OCI-LY7 (cell line): ENCODE measurements around the gene MRPL20.
A peak's percentile ranks its signal among the peaks of the same experiment; 100 is the strongest.

Source experiments
- CTCF ChIP-seq: fragments of 200-600 bp; sonication (generic); conservative IDR thresholded peaks from 2 replicates; pipeline ENCODE4 v1.5.1; 2014; ENCODE audit warnings: mild to moderate bottlenecking, antibody characterized with exemption, low read length, moderate library complexity, mixed read lengths
- EZH2phosphoT487 ChIP-seq: fragments of 200-600 bp; sonication (generic); IDR thresholded peaks from 2 replicates; pipeline ENCODE4 v1.6.1; 2018; ENCODE audit warnings: low read depth, borderline replicate concordance, mild to moderate bottlenecking, mixed run types, antibody characterized with exemption, low read length, moderate library complexity, mixed read lengths

GRCh38 chr1:1441002-1441888, 34.2 kb upstream of the MRPL20 start:
- TF ChIP-seq CTCF (peak; percentile 82), EZH2phosphoT487 (no peak)
